Thymus (tissue), 14 donors: Measurements from ENCODE around the gene JAK1. TPM values are rescaled to one million over a fixed set of nuclear protein-coding genes. Genes with fewer than 3 reads are reported as not detected.

Source experiments
- DNase-seq, 9 donors: peaks; one replicate each; pipeline ENCODE4 v3.0.0-alpha.2; 2013; ENCODE audit warnings: low spot score in 9 of 9, low read depth in 6 of 9, missing footprints in 1 of 9
- H3K27ac ChIP-seq, 2 donors: one replicate each; pipeline ENCODE4 v1.5.1; 2013; ENCODE audit warnings: control low read depth in 1 of 2, low read depth in 1 of 2, low read length in 1 of 2, mild to moderate bottlenecking in 1 of 2, moderate library complexity in 1 of 2
- H3K27me3 ChIP-seq, 2 donors: one replicate each; pipeline ENCODE4 v1.5.1; 2013; ENCODE audit warnings: low read length in 1 of 2; ENCODE audit not compliant: control insufficient read depth in 2 of 2, insufficient read depth in 1 of 2
- H3K36me3 ChIP-seq, 2 donors: one replicate each; pipeline ENCODE4 v1.5.1; 2013; ENCODE audit warnings: low read length in 1 of 2, mild to moderate bottlenecking in 1 of 2, moderate library complexity in 1 of 2; ENCODE audit not compliant: control insufficient read depth in 2 of 2, insufficient read depth in 2 of 2
- H3K4me1 ChIP-seq, 2 donors: one replicate each; pipeline ENCODE4 v1.5.1; 2013; ENCODE audit warnings: low read length in 2 of 2; ENCODE audit not compliant: control insufficient read depth in 2 of 2, insufficient read depth in 2 of 2
- H3K4me3 ChIP-seq, 2 donors: one replicate each; pipeline ENCODE4 v1.5.1; 2013; ENCODE audit warnings: low read length in 2 of 2, control low read depth in 1 of 2, mild to moderate bottlenecking in 1 of 2
- H3K9me3 ChIP-seq, 2 donors: one replicate each; pipeline ENCODE4 v1.5.1; 2013; ENCODE audit warnings: low read length in 1 of 2, mild to moderate bottlenecking in 1 of 2; ENCODE audit not compliant: control insufficient read depth in 2 of 2, insufficient read depth in 1 of 2
- WGBS: extraction: QIAGEN DNeasy Blood & Tissue Kit; methylation state at CpG from one replicate; pipeline ENCODE4 v1.1.7; 2013; 5-methylcytosine and 5-hydroxymethylcytosine counted together
- long read RNA-seq, 10 donors: transcript quantifications; one replicate each; lab custom pipeline, GENCODE V29; 2026
- polyA plus RNA-seq: library from polyadenylated mRNA; stranded (reverse); fragments of 200-250 nt; gene quantifications from one replicate; pipeline ENCODE4 v1.2.3, GENCODE V29; 2013
- total RNA-seq: library from RNA; stranded (reverse); fragments of 120-200 nt; gene quantifications from one replicate; pipeline ENCODE4 v1.2.4, GENCODE V29; 2013
- donor health status: healthy.

The JAK1 gene
- total RNA-seq: 97.4 TPM
- 101 TPM for polyA plus RNA-seq
- long read RNA-seq, donor 1, full-length matches to known transcripts: 2 of 2 reads
- long read RNA-seq, donor 1, partial matches to known transcripts: 0 of 2 reads
- long read RNA-seq, donor 1, other reads (novel, unspliced or antisense): 0 of 2 reads
- long read RNA-seq, donor 2, full-length matches to known transcripts: 23 of 106 reads
- long read RNA-seq, donor 2, partial matches to known transcripts: 83 of 106 reads
- long read RNA-seq, donor 2, other reads (novel, unspliced or antisense): 0 of 106 reads
- long read RNA-seq, donor 3, full-length matches to known transcripts: 9 of 28 reads
- long read RNA-seq, donor 3, partial matches to known transcripts: 19 of 28 reads
- long read RNA-seq, donor 3, other reads (novel, unspliced or antisense): 0 of 28 reads
- long read RNA-seq, donor 4, full-length matches to known transcripts: 3 of 11 reads
- long read RNA-seq, donor 4, partial matches to known transcripts: 8 of 11 reads
- long read RNA-seq, donor 4, other reads (novel, unspliced or antisense): 0 of 11 reads
- long read RNA-seq, donor 5, full-length matches to known transcripts: 8 of 53 reads
- long read RNA-seq, donor 5, partial matches to known transcripts: 45 of 53 reads
- long read RNA-seq, donor 5, other reads (novel, unspliced or antisense): 0 of 53 reads
- long read RNA-seq, donor 6, full-length matches to known transcripts: 4 of 12 reads
- long read RNA-seq, donor 6, partial matches to known transcripts: 8 of 12 reads
- long read RNA-seq, donor 6, other reads (novel, unspliced or antisense): 0 of 12 reads
- long read RNA-seq, donor 7, full-length matches to known transcripts: 10 of 47 reads
- long read RNA-seq, donor 7, partial matches to known transcripts: 37 of 47 reads
- long read RNA-seq, donor 7, other reads (novel, unspliced or antisense): 0 of 47 reads
- long read RNA-seq, donor 8, partial matches to known transcripts: 39 of 39 reads
- long read RNA-seq, donor 8, other reads (novel, unspliced or antisense): 0 of 39 reads
- long read RNA-seq, donor 9, full-length matches to known transcripts: 16 of 23 reads
- long read RNA-seq, donor 9, partial matches to known transcripts: 7 of 23 reads
- long read RNA-seq, donor 9, other reads (novel, unspliced or antisense): 0 of 23 reads
- long read RNA-seq, donor 10, full-length matches to known transcripts: 4 of 14 reads
- long read RNA-seq, donor 10, partial matches to known transcripts: 10 of 14 reads
- long read RNA-seq, donor 10, other reads (novel, unspliced or antisense): 0 of 14 reads

DNA sequence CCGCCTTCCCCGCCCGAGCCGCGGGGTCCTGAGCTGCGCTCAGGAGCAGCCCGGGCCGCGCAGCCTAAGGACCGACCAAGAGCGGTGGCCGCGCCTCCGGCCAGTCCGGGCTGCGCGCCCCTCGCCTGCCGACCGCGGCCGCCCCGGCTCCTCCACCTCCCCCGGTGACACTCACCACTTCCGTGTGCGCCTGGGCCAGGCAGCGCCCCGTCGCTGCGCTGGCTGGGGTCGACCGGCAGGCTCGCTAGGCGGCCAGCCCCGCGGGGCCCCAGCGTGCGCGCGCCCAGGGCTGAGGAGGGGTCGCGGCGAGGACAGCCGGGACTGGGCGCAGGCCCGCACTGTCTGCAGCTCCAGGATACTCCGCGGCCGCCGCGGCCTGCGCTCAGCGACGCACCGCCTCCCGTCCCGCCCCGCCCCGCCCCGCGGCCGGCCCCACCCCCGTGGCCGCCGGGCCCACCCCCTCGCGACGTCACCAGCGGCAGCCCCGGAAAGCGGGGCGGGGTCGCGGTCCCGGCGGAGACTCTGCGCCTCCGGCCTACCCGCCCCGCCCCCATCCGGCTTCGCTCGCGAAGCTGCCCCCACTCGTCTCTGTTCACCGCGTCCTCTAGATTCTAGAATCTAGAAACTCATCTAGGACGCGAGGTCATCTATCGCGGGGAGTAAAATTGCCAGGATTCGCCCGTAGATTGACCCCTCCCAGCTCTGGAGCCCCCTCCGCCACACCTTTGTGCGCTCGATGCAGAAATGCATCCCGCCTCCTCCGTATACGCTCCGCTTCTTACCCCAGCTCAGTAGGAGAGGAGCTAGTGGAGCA, at the start of gene JAK1:
Gene JAK1 (minus strand): TSS at position 392 of the 814 bp plus-strand sequence. CDS start 80,285 bp downstream, outside the sequence.
- DNase-seq: peak in 8 of 9 donors; percentile 75 to 93 (median 85)
- H3K27me3 ChIP-seq: no peaks in the 10 kb centered on the region
- H3K9me3 ChIP-seq: no peaks in the 10 kb centered on the region
- WGBS: under 1% methylated on average over 100 of the region's 100 CpGs
- peak within 1 kb of the TSS; percentile 77 to 91 for H3K4me3 ChIP-seq
- peak within 1 kb of the TSS; percentile 86 to 91 for H3K27ac ChIP-seq
- H3K4me1 ChIP-seq: peaks cover 23 to 39% of the 10 kb centered on the region in 2 donors
- H3K36me3 ChIP-seq: no peaks in the 10 kb centered on the region

DNA sequence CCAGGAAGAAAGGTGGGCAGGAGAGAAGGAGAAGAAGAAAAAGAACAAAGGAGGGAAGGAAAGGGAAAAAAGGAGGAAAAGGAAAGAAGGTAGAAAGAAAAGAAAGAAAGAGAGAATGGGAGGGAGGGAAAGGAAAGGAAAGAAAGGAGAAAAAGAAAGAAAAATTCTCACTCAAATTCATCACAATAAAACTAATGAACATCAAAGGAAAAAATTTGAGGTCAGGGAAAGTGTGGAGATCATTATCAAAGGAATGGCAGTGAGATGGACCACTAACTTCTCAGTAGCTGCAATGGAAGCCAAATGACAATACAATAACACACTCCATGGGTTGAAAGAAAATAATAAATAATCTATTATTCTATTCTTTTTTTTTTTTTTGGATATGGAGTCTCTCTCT, 48.0 kb upstream of the JAK1 start:
- Histone ChIP-seq H3K4me1 (peaks cover 0 to 2% of the 10 kb centered on the region in 2 donors), H3K9me3 (peaks cover 0 to 4% of the 10 kb centered on the region in 2 donors), H3K4me3 (no peak overlapping the region), H3K36me3 (no peaks in the 10 kb centered on the region), H3K27ac (no peak overlapping the region), H3K27me3 (no peaks in the 10 kb centered on the region)
- DNase-seq: no peak

DNA sequence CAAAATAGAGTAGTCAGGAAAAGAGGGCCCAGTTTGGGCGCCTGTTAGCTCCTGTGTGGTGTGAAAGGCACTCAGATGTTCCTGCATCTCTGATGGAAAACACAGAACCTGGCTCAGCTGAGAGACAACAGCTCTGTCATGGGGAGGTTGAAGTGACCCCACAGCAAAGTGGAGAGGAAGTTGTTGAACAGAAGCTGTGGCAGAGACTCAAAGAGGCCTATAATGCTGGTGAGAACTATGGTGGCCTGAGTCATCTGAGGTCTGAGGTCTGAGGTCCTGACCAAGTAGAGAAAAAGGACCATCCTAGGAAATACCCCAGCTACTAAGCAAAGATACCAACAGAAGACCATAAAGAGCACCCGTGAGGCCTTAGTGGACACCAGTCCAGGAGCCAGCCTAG, 45.6 kb upstream of the JAK1 start:
- no peak overlapping the region for H3K4me3 ChIP-seq
- H3K27me3 ChIP-seq: no peaks in the 10 kb centered on the region
- H3K27ac ChIP-seq: no peak overlapping the region
- no peak for DNase-seq
- peaks cover 0 to 2% of the 10 kb centered on the region in 2 donors for H3K4me1 ChIP-seq
- H3K36me3 ChIP-seq: no peaks in the 10 kb centered on the region
- peaks cover 0 to 4% of the 10 kb centered on the region in 2 donors for H3K9me3 ChIP-seq
- WGBS: 98% methylated on average over 2 of the region's 2 CpGs

DNA sequence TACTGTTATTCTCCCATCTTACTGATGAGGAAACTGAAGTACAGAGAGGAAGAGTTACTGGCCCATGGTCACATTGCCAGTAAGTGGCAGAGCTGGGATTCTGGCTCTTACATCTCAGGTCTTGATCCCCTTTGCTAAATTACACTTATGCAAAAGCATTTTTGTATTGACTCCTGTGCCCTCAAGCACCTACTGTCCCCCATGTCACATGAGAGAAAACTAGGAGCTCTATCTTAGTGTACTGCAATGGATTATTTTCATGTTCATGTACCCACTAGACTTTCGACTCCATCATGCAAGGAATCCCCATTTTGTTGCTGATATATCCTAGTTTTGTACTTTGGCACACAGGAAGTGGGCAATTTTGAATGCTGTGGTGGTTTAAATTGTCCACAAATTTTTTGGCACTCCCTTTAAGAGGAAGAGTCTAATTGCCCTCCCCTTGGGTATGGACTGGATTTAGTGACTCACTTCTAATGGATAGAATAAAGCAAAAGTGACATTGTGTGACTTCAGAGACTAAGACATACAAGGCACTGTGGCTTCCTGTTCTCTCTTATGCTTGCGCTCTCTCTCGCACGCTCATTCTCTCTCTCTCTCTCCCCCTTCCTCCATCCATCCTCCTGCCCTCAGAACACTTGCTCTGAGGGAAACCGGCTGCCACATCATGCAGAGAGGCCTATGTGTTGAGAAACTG, 43.5 kb upstream of the JAK1 start:
- 78% methylated on average over 5 of the region's 5 CpGs for WGBS
- Histone ChIP-seq H3K9me3 (peaks cover 0 to 4% of the 10 kb centered on the region in 2 donors), H3K4me3 (no peak overlapping the region), H3K4me1 (peaks cover 0 to 2% of the 10 kb centered on the region in 2 donors), H3K36me3 (no peaks in the 10 kb centered on the region), H3K27me3 (no peaks in the 10 kb centered on the region), H3K27ac (no peak overlapping the region)
- DNase-seq: peak in 2 of 9 donors; percentile 13 to 29

DNA sequence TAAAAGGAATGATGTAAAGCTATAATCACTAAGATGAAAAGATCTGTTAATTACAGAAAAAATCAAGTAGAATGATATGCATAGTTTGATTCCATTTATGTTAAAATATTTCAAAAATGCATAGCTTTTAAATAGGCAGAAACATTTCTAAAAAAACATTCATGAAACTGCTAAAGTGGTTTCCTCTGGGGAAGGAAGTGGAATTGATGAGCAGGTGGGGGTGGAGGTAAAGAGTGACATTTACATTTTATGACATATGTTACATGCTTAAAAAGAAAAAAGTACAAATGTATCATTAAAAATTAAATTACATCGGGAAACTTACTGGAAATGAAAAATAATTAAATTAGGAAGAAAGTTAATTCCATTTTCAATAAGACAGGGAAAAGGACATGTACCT, 42.8 kb upstream of the JAK1 start:
- H3K4me3 ChIP-seq: no peak overlapping the region
- H3K27me3 ChIP-seq: peaks cover 0 to under 1% of the 10 kb centered on the region in 2 donors
- DNase-seq: peak in 1 of 9 donors; percentile 48
- H3K27ac ChIP-seq: no peak overlapping the region
- H3K36me3 ChIP-seq: no peaks in the 10 kb centered on the region
- peaks cover 0 to 4% of the 10 kb centered on the region in 2 donors for H3K9me3 ChIP-seq
- H3K4me1 ChIP-seq: peaks cover 0 to 2% of the 10 kb centered on the region in 2 donors
- WGBS: 46% methylated on average over 1 of the region's 1 CpG

DNA sequence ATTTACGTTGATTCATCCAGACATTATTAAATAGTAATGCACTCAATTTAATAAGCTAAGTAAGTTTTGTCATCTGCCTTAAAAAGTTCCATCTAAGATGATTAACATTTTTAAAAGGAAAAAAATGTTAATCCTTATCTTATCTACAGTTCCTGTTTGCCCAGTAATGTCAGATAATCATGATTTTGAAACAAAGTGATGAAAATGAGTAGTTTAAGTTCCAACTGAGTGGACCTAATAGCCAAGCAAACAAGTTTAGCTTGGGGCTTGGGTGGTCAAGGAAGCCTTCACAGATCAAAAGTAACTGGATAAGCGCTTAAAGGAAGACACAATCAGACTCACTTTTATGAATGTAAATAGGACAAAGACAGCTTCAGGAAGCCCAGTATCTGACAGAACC, 40.5 kb upstream of the JAK1 start:
- DNase-seq: no peak
- H3K27ac ChIP-seq: no peak overlapping the region
- no peak overlapping the region for H3K4me3 ChIP-seq
- H3K4me1 ChIP-seq: peaks cover 5 to 16% of the 10 kb centered on the region in 2 donors
- 96% methylated on average over 2 of the region's 2 CpGs for WGBS
- H3K9me3 ChIP-seq: peaks cover 0 to 10% of the 10 kb centered on the region in 2 donors
- peaks cover 4 to 25% of the 10 kb centered on the region in 2 donors for H3K27me3 ChIP-seq
- no peaks in the 10 kb centered on the region for H3K36me3 ChIP-seq

DNA sequence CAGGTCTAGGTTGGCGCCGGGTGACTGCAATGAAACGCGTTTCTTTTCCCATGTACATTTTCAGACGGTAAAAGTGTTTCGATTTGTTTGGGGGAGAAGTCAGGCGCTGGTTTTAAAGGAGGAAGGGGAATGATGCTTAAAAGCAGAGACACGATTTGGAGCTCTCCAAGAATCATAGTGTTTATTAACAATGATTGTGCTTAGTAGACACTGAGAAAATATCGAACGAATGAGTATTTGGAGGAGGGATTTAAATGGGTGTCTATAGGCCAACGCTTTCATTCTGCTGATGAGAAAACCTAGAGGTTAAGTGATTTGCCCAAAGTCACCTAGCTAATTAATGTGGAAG, 36.9 kb upstream of the JAK1 start:
- Histone ChIP-seq H3K27ac (peak overlapping the region in 1 of 2 donors; percentile 53), H3K27me3 (peaks cover 4 to 31% of the 10 kb centered on the region in 2 donors), H3K4me1 (peaks cover 7 to 24% of the 10 kb centered on the region in 2 donors), H3K9me3 (peaks cover 0 to 6% of the 10 kb centered on the region in 2 donors), H3K4me3 (peak overlapping the region; percentile 39 to 50), H3K36me3 (no peaks in the 10 kb centered on the region)
- WGBS: 21% methylated on average over 11 of the region's 11 CpGs
- DNase-seq: no peak
